CD4-positive, CD25-positive, alpha-beta regulatory T cell (primary cell): ENCODE measurements around the gene ACCS. TPM values are rescaled to one million over a fixed set of nuclear protein-coding genes. Genes with fewer than 3 reads are reported as not detected.

Experiments used
- ATAC-seq, 2 donors: fragments of 150-1000 bp; cut with Tn5 transposase; one replicate each; pipeline ENCODE4 v1.10.0; 2021; ENCODE audit warnings: low read depth in 2 of 2, moderate number of reproducible peaks in 2 of 2, moderate library complexity in 1 of 2
- DNase-seq, 3 donors: peaks; one replicate each; pipeline versions ENCODE4 v3.0.0 to v3.0.0-alpha.2; 2012 to 2022; ENCODE audit warnings: mixed read lengths in 1 of 3
- H3K27ac ChIP-seq: one replicate; pipeline ENCODE4 v1.7.0; 2013; ENCODE audit warnings: mild to moderate bottlenecking, low read length; ENCODE audit not compliant: insufficient read depth, poor library complexity, severe bottlenecking
- H3K27me3 ChIP-seq: one replicate; pipeline ENCODE4 v1.7.0; 2013; ENCODE audit warnings: low read length; ENCODE audit not compliant: control insufficient read depth, insufficient read depth
- H3K36me3 ChIP-seq: one replicate; pipeline ENCODE4 v1.7.0; 2013; ENCODE audit warnings: mild to moderate bottlenecking, low read length, moderate library complexity; ENCODE audit not compliant: control insufficient read depth, insufficient read depth
- H3K4me1 ChIP-seq: 2 replicates; pipeline ENCODE4 v1.7.0; 2013; ENCODE audit warnings: mild to moderate bottlenecking, low read length; ENCODE audit not compliant: insufficient read depth, control insufficient read depth, poor library complexity, severe bottlenecking
- H3K4me3 ChIP-seq: one replicate; pipeline ENCODE4 v1.7.0; 2013; ENCODE audit warnings: low read depth, mild to moderate bottlenecking, low read length, moderate library complexity
- H3K9me3 ChIP-seq, 2 experiments: 1 replicate in 1 of 2; 2 replicates in 1 of 2; pipeline ENCODE4 v1.7.0; 2013; ENCODE audit warnings: low read length in 2 of 2, mild to moderate bottlenecking in 1 of 2, moderate library complexity in 1 of 2; ENCODE audit not compliant: control insufficient read depth in 2 of 2
- H3K27ac Mint-ChIP-seq, 3 donors: one replicate each; pipeline ENCODE4 v1.8.0; 2020 to 2022; ENCODE audit warnings: mild to moderate bottlenecking in 3 of 3, mixed read lengths in 3 of 3, moderate library complexity in 2 of 3
- H3K27me3 Mint-ChIP-seq: one replicate; pipeline ENCODE4 v1.8.0; 2022; ENCODE audit warnings: mild to moderate bottlenecking, mixed read lengths
- H3K36me3 Mint-ChIP-seq: one replicate; pipeline ENCODE4 v1.8.0; 2020; ENCODE audit warnings: mixed read lengths
- H3K4me1 Mint-ChIP-seq, 4 donors: one replicate each; pipeline ENCODE4 v1.8.0; 2020 to 2022; ENCODE audit warnings: mixed read lengths in 4 of 4, mild to moderate bottlenecking in 1 of 4
- H3K4me3 Mint-ChIP-seq, 4 donors: one replicate each; pipeline ENCODE4 v1.8.0; 2020 to 2022; ENCODE audit warnings: mild to moderate bottlenecking in 4 of 4, mixed read lengths in 4 of 4, moderate library complexity in 3 of 4
- H3K9me3 Mint-ChIP-seq, 7 donors: one replicate each; pipeline ENCODE4 v1.8.0; 2020 to 2022; ENCODE audit warnings: mixed read lengths in 7 of 7, mild to moderate bottlenecking in 3 of 7, moderate library complexity in 2 of 7
- polyA plus RNA-seq, 4 donors: library from polyadenylated mRNA; unstranded; fragments of 300-500 nt; fragmentation: Illumina TruSeq; gene quantifications; one replicate each; pipeline ENCODE4 v1.2.3, GENCODE V29; 2021
- total RNA-seq: library from RNA; stranded (reverse); gene quantifications from one replicate; pipeline ENCODE4 v1.2.3, GENCODE V29; 2022

Gene ACCS
- total and polyA plus RNA-seq, 5 donors from 2014 or later: 1.3 to 77.9 (median 1.8) TPM

GRCh38 chr11:44068180-44068579 is 2.1 kb downstream of the ACCS start:
- ATAC-seq: no peak
- peaks cover 17% of the 10 kb centered on the region for H3K4me1 ChIP-seq
- peak overlapping the region in 2 of 3 donors; percentile 65 to 68 for H3K27ac Mint-ChIP-seq
- H3K27me3 ChIP-seq: no peaks in the 10 kb centered on the region
- peak overlapping the region in 2 of 4 donors; percentile 75 to 91 for H3K4me3 Mint-ChIP-seq
- DNase-seq: no peak
- no peaks in the 10 kb centered on the region for H3K9me3 Mint-ChIP-seq
- no peak overlapping the region for H3K4me3 ChIP-seq
- peaks cover 6% of the 10 kb centered on the region for H3K36me3 Mint-ChIP-seq
- H3K27ac ChIP-seq: no peak overlapping the region
- no peaks in the 10 kb centered on the region for H3K27me3 Mint-ChIP-seq
- H3K4me1 Mint-ChIP-seq: peaks cover 11 to 51% (median 25%) of the 10 kb centered on the region in 4 donors
- H3K36me3 ChIP-seq: peaks cover 2% of the 10 kb centered on the region
- H3K9me3 ChIP-seq: no peaks in the 10 kb centered on the region

DNA sequence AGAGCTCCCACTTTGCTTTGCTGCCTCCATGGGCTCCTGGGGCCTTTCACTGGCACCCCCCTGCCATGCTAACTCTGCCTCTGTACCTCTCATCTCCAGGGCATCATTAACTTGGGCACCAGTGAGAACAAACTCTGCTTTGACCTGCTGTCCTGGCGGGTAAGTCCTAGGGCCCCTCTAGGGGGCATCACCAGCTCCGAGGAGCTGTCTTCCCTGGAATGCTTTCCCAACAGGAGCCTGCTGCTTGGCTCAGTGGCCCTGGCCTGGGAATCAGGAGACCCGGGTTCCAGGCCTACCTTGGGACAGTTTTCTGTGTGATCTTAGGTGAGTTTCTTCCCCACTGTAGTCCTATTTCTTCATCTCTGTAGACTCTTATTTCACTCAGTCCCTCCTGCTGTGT is 5.1 kb downstream of the ACCS start:
- ATAC-seq (no peak), DNase-seq (no peak)
- peaks cover 8 to 38% (median 16%) of the 10 kb centered on the region in 4 donors for H3K4me1 Mint-ChIP-seq
- Histone ChIP-seq H3K27me3 (no peaks in the 10 kb centered on the region), H3K36me3 (peaks cover 14% of the 10 kb centered on the region), H3K9me3 (no peaks in the 10 kb centered on the region), H3K27ac (no peak overlapping the region), H3K4me3 (no peak overlapping the region), H3K4me1 (peaks cover 9% of the 10 kb centered on the region)
- peaks cover 14% of the 10 kb centered on the region for H3K36me3 Mint-ChIP-seq
- H3K27me3 Mint-ChIP-seq: no peaks in the 10 kb centered on the region
- peak overlapping the region in 1 of 3 donors; percentile 2 for H3K27ac Mint-ChIP-seq
- H3K4me3 Mint-ChIP-seq: no peak overlapping the region
- no peaks in the 10 kb centered on the region for H3K9me3 Mint-ChIP-seq

DNA sequence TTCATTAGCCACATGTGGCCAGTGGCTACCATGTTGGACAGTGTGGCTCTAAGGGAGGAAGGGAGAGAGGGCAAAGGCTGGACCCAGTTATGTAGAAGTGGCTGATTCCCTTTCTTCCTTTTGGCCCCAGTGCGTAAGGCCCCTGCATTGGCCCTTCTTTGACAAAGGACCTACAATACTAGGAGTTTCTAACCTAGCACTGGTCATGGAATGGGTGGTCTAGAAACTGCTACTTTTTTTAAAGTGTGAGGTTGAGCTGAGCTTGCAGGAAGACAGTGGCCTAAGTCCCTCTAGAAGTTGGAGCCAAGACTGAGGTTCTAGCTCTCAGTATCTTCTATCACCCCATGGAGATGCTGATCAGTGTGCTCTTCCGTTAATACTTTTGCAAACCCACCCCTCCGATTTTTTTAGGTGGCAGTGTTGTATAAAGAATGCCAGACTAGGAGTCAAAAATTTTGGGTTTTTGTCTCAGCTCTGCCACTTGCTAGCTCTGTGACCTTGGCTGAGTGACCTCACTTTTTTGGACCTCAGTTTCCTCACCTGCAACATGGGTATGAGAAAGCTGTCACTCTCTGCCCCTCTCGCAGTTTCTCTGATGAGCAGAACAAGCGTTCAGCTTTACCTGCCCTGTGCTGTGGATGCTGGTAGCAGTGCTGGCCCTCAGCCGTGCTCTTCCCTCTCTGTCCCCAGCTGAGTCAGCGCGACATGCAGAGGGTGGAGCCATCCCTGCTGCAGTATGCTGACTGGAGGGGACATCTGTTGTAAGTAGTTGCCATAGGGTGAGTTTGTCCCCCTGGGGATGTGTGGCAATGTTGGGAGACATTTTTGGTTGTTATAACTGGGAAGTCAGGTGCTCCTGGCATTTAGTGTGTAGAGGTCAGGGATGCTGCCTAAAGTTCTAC is 6.9 kb downstream of the ACCS start:
- Histone ChIP-seq H3K27ac (no peak overlapping the region), H3K9me3 (no peaks in the 10 kb centered on the region), H3K27me3 (no peaks in the 10 kb centered on the region), H3K4me3 (no peak overlapping the region), H3K4me1 (no peaks in the 10 kb centered on the region), H3K36me3 (peaks cover 16% of the 10 kb centered on the region)
- peaks cover 3 to 23% (median 6%) of the 10 kb centered on the region in 4 donors for H3K4me1 Mint-ChIP-seq
- no peak overlapping the region for H3K27ac Mint-ChIP-seq
- no peak for ATAC-seq
- no peaks in the 10 kb centered on the region for H3K9me3 Mint-ChIP-seq
- DNase-seq: no peak
- H3K27me3 Mint-ChIP-seq: no peaks in the 10 kb centered on the region
- no peak overlapping the region for H3K4me3 Mint-ChIP-seq
- peaks cover 23% of the 10 kb centered on the region for H3K36me3 Mint-ChIP-seq

DNA sequence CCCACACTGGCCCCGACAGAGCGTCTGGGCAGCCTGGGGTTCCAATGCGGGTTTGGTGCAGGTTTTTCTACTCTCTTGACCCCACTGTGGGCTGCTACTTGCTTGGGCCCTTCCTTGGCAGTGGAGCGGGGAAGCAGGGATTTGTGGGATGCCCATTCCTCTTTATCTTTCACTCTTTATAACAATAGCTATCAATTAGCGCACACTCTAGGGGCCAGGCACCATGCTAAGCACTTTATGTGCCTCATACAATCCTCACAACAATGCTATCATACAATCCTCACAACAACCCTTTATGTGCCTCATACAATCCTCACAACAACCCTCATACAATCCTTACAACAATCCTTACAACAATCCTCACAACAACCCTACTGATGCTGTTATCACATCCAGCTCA is 12.7 kb downstream of the ACCS start:
- Mint-ChIP-seq H3K27ac (peak overlapping the region in 1 of 3 donors; percentile 0), H3K36me3 (peaks cover 48% of the 10 kb centered on the region), H3K9me3 (no peaks in the 10 kb centered on the region), H3K27me3 (no peaks in the 10 kb centered on the region), H3K4me1 (peaks cover 0 to 5% (median 2%) of the 10 kb centered on the region in 4 donors), H3K4me3 (no peak overlapping the region)
- Histone ChIP-seq H3K27ac (no peak overlapping the region), H3K9me3 (no peaks in the 10 kb centered on the region), H3K36me3 (peaks cover 28% of the 10 kb centered on the region), H3K27me3 (no peaks in the 10 kb centered on the region), H3K4me3 (no peak overlapping the region), H3K4me1 (no peaks in the 10 kb centered on the region)
- ATAC-seq (no peak), DNase-seq (no peak)

- no peak overlapping the region for H3K4me3 ChIP-seq
- no peak overlapping the region for H3K27ac ChIP-seq
- no peaks in the 10 kb centered on the region for H3K4me1 Mint-ChIP-seq
- no peaks in the 10 kb centered on the region for H3K9me3 Mint-ChIP-seq
- H3K36me3 Mint-ChIP-seq: peaks cover 54% of the 10 kb centered on the region
- ATAC-seq (no peak), DNase-seq (no peak)
- no peak overlapping the region for H3K27ac Mint-ChIP-seq
- H3K4me1 ChIP-seq: no peaks in the 10 kb centered on the region
- peaks cover 24% of the 10 kb centered on the region for H3K36me3 ChIP-seq
- H3K4me3 Mint-ChIP-seq: no peak overlapping the region
- H3K27me3 ChIP-seq: no peaks in the 10 kb centered on the region
- no peaks in the 10 kb centered on the region for H3K27me3 Mint-ChIP-seq
- no peaks in the 10 kb centered on the region for H3K9me3 ChIP-seq
These were observed 13.3 kb downstream of the ACCS start for GRCh38 chr11:44079376-44079775.

DNA sequence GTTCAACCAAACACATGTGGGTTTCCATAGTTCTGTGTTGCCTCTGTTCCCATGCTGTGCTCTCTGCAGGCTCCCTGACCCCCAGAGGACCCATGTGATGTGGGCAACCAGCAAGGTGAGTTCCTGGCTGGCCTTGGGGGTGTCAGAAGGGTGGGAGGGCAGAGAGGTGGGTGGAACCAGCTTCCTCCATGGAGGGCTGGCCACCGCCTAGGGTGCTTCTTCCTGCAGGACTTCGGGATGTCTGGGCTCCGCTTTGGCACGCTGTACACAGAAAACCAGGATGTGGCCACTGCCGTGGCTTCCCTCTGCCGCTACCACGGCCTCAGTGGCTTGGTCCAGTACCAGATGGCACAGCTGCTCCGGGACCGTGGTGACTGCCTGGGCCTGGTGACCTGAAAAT is 14.9 kb downstream of the ACCS start:
- Mint-ChIP-seq H3K4me1 (no peaks in the 10 kb centered on the region), H3K27me3 (no peaks in the 10 kb centered on the region), H3K9me3 (peaks cover 0 to 5% (median 0%) of the 10 kb centered on the region in 7 donors), H3K4me3 (no peak overlapping the region), H3K36me3 (peaks cover 52% of the 10 kb centered on the region), H3K27ac (no peak overlapping the region)
- Histone ChIP-seq H3K27me3 (no peaks in the 10 kb centered on the region), H3K4me1 (no peaks in the 10 kb centered on the region), H3K9me3 (no peaks in the 10 kb centered on the region), H3K36me3 (peaks cover 23% of the 10 kb centered on the region), H3K4me3 (no peak overlapping the region), H3K27ac (no peak overlapping the region)
- ATAC-seq (no peak), DNase-seq (no peak)

DNA sequence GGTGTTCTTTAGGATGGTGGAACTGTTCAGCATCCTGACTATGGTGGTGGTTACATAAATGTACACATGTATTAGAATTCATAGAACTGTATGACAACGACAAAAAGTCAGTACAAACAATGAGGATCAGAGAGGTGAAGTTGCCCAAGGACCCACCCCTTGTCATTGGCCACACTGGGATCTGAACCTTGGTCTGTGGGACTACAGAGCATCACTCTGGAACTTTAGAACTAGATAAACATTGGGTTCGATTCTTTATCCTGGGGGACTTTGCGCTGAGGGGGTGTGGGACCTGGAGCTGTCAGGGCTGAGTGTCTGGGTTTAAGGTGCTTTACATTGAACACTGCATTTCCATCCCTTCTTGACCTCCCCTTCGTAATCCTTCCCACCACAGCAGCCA is 16.6 kb downstream of the ACCS start:
- peaks cover 0 to 5% (median 0%) of the 10 kb centered on the region in 7 donors for H3K9me3 Mint-ChIP-seq
- H3K27ac ChIP-seq: no peak overlapping the region
- H3K4me1 ChIP-seq: no peaks in the 10 kb centered on the region
- H3K9me3 ChIP-seq: no peaks in the 10 kb centered on the region
- peaks cover 47% of the 10 kb centered on the region for H3K36me3 Mint-ChIP-seq
- H3K36me3 ChIP-seq: peaks cover 19% of the 10 kb centered on the region
- H3K4me3 Mint-ChIP-seq: no peak overlapping the region
- ATAC-seq (no peak), DNase-seq (no peak)
- no peak overlapping the region for H3K4me3 ChIP-seq
- no peaks in the 10 kb centered on the region for H3K27me3 ChIP-seq
- H3K27me3 Mint-ChIP-seq: no peaks in the 10 kb centered on the region
- no peaks in the 10 kb centered on the region for H3K4me1 Mint-ChIP-seq
- no peak overlapping the region for H3K27ac Mint-ChIP-seq

DNA sequence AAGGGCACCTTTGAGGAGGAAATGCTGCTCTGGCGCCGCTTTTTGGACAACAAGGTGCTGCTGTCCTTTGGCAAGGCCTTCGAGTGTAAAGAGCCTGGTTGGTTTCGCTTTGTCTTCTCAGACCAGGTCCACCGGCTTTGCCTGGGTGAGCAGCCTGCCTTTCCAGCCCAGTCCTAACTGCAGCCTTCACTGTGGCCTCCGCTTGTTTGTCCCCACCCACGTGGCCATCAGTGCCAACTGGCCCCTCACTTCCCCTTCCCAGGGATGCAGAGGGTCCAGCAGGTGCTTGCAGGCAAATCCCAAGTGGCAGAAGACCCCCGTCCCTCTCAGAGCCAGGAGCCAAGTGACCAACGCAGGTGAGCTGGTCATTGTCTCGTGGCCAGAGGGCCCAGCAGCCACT is 17.4 kb downstream of the ACCS start:
- DNase-seq (no peak), ATAC-seq (no peak)
- H3K36me3 ChIP-seq: peaks cover 18% of the 10 kb centered on the region
- no peaks in the 10 kb centered on the region for H3K4me1 ChIP-seq
- Mint-ChIP-seq H3K4me3 (no peak overlapping the region), H3K9me3 (peaks cover 0 to 5% (median 0%) of the 10 kb centered on the region in 7 donors), H3K4me1 (peaks cover 0 to under 1% (median 0%) of the 10 kb centered on the region in 4 donors), H3K36me3 (peaks cover 48% of the 10 kb centered on the region), H3K27ac (no peak overlapping the region), H3K27me3 (no peaks in the 10 kb centered on the region)
- no peak overlapping the region for H3K4me3 ChIP-seq
- H3K27ac ChIP-seq: no peak overlapping the region
- H3K9me3 ChIP-seq: no peaks in the 10 kb centered on the region
- H3K27me3 ChIP-seq: no peaks in the 10 kb centered on the region
